Measurements from ENCODE around the gene CEP72.

The CEP72 gene

DNA sequence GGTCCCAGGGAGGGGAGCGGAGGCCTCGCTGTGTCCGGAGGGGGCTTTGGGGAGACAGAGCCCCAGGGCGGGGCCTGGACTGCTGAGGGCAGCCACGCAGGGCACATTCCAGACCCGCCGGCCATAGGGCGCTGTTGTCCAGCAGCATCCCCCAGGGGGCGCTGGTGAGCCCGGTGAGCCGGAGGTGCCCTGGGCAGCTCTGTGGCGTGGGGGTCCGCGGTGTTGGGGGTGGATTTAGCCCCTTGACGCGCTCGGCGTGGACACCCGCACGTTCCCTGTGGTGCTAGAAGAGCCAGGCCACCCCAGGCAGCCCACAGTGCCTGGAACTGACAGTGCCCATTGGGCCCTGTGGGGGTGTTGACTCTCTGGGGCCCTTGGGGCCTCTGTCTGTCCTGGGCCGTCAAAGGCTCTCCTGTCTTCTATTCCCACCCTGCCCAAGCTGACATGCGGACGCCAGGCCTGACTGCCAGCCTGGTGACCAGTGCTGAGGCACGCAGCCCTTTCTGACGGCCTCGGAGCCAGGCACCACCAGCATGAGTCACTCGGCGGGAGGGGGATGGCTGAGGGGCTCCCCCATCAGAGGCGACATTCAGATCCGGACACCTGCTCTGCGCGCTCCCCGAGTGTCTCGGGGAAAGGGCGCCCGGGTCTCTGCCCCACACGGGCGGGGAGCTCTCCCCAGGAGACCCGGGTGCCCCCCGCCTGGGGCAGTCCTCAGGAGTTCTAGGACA is 57.1 kb downstream of the CEP72 start:
- no peak for DNase-seq (ENCODE audit: extremely low read depth, low read depth)
- no peak overlapping the region for H3K4me3 ChIP-seq (replicated peaks; ENCODE audit: low read depth, low read length)
- TF ChIP-seq, protein P1, sequence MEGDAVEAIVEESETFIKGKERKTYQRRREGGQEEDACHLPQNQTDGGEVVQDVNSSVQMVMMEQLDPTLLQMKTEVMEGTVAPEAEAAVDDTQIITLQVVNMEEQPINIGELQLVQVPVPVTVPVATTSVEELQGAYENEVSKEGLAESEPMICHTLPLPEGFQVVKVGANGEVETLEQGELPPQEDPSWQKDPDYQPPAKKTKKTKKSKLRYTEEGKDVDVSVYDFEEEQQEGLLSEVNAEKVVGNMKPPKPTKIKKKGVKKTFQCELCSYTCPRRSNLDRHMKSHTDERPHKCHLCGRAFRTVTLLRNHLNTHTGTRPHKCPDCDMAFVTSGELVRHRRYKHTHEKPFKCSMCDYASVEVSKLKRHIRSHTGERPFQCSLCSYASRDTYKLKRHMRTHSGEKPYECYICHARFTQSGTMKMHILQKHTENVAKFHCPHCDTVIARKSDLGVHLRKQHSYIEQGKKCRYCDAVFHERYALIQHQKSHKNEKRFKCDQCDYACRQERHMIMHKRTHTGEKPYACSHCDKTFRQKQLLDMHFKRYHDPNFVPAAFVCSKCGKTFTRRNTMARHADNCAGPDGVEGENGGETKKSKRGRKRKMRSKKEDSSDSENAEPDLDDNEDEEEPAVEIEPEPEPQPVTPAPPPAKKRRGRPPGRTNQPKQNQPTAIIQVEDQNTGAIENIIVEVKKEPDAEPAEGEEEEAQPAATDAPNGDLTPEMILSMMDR (IDR thresholded peaks at IDR 0.05; ENCODE audit: low read depth, low read length, missing control alignments) = peak; percentile 71

DNA sequence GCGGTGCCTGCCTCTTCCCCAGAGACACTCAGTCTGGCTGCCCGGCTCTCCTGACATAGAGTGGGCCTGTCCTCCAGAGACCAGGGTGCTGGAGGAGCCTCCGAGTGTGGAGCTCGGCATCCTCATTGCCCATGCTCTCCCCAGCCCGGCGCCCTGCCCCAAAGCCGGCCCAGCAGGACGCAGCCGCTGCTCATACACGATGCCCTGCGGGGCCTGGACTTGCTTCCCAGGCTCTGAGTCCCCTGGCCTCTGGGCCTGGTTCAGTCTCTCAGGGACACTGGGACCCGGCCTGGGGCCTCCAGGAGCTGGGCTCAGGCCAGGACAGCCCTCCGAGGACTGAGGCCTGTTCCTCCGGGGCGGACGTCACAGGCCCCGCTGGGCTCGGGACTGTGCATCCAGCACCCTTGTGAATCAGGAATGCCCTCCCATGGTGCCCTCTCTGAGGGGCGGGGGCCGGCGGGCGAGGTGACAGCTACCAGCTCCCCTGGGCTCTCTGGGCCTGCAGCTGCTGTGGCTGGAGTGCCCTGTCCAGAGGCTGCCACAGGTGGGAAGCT is 57.8 kb downstream of the CEP72 start:
- DNase-seq (ENCODE audit: extremely low read depth, low read depth) = no peak
- TF ChIP-seq, protein P1 (IDR thresholded peaks at IDR 0.05; ENCODE audit: low read depth, low read length, missing control alignments) = no peak
- H3K4me3 ChIP-seq (replicated peaks; ENCODE audit: low read depth, low read length) = no peak overlapping the region

DNA sequence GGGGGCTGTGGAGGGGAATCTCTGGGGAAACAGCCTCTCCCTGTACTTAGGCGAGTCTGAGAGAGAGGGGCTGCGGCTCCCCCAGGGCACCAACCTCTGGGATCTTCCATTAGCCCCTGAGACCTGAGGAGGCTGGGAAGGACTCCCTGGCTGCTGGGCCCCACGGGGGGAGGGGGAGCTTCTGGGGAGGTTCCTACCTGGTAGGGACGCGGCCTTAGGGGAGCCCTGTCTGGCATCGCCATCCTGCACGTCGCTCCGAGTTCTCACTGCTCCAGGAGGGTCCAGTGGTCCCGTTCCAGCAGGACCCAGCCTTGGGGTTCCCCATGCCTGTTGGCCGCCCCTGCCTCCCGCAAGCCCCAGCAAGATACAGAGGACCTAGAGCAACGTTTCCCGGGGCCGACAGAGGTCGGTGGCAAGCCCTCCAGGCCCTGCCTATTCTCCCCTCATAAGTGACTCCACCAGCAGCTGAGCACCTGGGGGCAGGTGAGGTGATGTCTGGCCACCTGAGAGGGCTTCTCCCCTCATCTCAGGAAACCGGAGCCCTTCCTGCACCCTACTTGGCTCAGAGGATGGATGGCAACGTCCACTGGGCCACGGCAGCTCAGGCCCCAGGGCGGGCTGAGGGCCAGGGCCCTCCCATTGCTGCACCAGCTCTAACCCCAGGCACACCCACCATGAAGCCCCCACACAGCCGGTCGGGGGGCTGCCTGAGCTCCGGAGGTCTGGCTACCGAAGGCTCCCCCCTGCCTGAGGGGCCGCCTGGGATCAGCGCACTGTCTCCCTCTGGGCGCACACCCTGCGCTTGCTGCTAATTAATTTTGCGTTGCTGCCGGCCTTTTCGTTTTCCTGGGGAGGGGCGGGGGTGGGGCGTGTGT is 58.5 kb downstream of the CEP72 start:
- TF ChIP-seq, protein P1 (IDR thresholded peaks at IDR 0.05; ENCODE audit: low read depth, low read length, missing control alignments) = no peak
- H3K4me3 ChIP-seq (replicated peaks; ENCODE audit: low read depth, low read length) = no peak overlapping the region
- DNase-seq (ENCODE audit: extremely low read depth, low read depth) = no peak

DNA sequence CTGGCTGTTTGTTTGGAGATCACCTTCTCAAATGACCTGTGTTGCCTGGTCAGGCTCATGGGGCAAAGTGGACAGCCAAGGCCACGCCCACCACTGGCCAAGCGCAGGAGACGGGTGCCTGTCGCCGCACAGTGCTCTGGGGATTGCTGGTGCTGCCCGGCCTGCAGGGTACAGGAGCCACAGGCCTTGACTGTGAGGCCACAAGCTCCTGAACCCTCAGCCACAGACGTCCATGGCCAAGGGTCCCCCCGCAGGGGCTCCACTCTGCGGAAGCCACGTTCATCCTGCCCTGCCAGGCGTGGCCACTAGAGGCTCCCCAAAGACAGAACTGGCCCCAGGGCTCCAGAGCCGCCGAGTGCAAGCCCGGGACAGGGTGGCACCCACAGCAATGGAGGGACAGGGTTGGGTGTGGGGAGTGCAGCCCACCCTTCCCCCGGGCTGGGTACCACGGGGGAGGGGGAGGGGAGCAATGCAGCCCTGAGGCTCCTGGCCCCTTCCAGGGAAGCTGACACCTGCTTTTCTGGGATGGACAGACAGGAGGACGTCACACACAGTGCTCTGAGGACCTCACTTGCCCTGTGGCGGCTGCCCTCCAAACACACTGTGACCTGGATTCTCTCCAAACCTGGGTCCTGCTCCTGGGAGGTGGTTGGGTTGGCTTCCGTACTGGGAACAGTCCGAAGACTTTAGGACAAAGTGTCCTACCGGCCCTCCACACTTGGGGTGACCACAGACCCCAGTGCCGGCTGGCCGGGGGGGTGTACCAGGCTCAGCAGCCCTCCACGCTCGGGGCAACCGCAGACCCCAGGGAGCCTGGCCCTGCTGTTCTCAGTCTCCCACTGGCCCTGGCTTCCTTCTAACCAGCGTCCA is 59.6 kb downstream of the CEP72 start:
- TF ChIP-seq, protein P1 (IDR thresholded peaks at IDR 0.05; ENCODE audit: low read depth, low read length, missing control alignments) = peak; percentile 91
- H3K4me3 ChIP-seq (replicated peaks; ENCODE audit: low read depth, low read length) = no peak overlapping the region
- no peak for DNase-seq (ENCODE audit: extremely low read depth, low read depth)

DNA sequence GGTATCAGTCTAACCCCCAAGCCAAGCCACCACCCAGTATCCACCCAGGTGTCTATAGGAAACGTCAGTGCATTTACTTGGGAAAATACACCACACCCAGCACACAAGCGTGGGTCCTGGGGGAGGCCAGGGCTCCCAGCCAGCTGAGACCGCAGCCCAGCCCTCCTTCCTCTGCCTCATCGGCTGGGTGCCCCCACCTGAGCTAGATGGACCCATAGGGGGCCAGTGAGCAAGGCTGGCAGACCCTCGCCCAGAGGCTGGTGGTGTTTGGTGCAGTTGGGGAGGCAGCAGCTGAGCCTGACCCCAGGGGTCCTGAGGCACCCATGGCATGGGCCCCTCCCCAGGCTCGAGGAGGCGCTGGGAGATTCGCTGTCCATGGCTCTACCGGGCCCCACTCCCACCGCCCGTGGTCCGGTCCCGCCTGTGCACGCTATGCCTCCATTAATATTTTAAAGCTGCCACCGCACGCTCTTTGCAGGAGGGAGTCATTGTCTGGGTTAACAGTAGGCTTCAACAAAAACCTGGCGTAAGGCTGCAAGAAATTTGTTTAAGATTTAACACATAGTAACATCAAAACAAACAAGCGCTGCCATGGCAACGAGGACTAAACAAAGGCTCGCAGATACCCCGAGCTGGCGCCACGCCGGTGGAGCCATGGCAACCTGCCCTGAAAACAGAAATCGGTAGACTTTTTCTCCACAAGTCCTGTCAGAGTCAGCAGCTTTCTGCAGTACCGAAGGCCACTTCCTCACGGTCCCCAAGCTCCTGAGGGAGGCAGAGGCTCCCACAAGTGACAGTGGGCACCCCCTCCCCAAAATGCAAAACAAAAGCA is 60.4 kb downstream of the CEP72 start:
- H3K4me3 ChIP-seq (replicated peaks; ENCODE audit: low read depth, low read length) = no peak overlapping the region

More for the DNA sequence above, 60.4 kb downstream of the CEP72 start:
- TF ChIP-seq, protein P1 (IDR thresholded peaks at IDR 0.05; ENCODE audit: low read depth, low read length, missing control alignments) = no peak
- DNase-seq (ENCODE audit: extremely low read depth, low read depth) = peak; percentile 79

All from HFF-Myc (cell line).